ENCODE data around the gene ZNF827. TPM values are rescaled to one million over a fixed set of nuclear protein-coding genes. Genes with fewer than 3 reads are reported as not detected.
A peak's percentile ranks its signal among the peaks of the same experiment; 100 is the strongest.

The ZNF827 gene
- total RNA-seq, 1 experiment from 2014 or later = 19.1 TPM

- no peak for ATAC-seq
- TF ChIP-seq, protein P1, sequence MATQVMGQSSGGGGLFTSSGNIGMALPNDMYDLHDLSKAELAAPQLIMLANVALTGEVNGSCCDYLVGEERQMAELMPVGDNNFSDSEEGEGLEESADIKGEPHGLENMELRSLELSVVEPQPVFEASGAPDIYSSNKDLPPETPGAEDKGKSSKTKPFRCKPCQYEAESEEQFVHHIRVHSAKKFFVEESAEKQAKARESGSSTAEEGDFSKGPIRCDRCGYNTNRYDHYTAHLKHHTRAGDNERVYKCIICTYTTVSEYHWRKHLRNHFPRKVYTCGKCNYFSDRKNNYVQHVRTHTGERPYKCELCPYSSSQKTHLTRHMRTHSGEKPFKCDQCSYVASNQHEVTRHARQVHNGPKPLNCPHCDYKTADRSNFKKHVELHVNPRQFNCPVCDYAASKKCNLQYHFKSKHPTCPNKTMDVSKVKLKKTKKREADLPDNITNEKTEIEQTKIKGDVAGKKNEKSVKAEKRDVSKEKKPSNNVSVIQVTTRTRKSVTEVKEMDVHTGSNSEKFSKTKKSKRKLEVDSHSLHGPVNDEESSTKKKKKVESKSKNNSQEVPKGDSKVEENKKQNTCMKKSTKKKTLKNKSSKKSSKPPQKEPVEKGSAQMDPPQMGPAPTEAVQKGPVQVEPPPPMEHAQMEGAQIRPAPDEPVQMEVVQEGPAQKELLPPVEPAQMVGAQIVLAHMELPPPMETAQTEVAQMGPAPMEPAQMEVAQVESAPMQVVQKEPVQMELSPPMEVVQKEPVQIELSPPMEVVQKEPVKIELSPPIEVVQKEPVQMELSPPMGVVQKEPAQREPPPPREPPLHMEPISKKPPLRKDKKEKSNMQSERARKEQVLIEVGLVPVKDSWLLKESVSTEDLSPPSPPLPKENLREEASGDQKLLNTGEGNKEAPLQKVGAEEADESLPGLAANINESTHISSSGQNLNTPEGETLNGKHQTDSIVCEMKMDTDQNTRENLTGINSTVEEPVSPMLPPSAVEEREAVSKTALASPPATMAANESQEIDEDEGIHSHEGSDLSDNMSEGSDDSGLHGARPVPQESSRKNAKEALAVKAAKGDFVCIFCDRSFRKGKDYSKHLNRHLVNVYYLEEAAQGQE (IDR thresholded peaks at IDR 0.05; ENCODE audit: low read depth) = no peak
- no peak overlapping the region for H3K4me2 ChIP-seq (ENCODE audit: low read length)
- no peaks in the 10 kb centered on the region for H3K4me1 ChIP-seq (ENCODE audit: control insufficient read depth in 1 of 2, insufficient read depth in 2 of 2, low read length in 2 of 2)
- no peaks in the 10 kb centered on the region for H3K79me2 ChIP-seq (ENCODE audit: insufficient read depth, low read length)
- H4K20me1 ChIP-seq (ENCODE audit: insufficient read depth) = no peaks in the 10 kb centered on the region
- peaks cover 5 to 7% of the 10 kb centered on the region in 2 experiments; a peak in 2 of 4 replicates for H3K36me3 ChIP-seq (ENCODE audit: control insufficient read depth in 1 of 2, insufficient read depth in 2 of 2, low read length in 2 of 2)
- no peaks in the 10 kb centered on the region for H3K9me3 ChIP-seq (ENCODE audit: control insufficient read depth in 1 of 2, insufficient read depth in 1 of 2, low read depth in 1 of 2, low read length in 2 of 2)
- ChIA-PET RAD21 (ENCODE audit: low non-redundant PET in 1 of 2, low total read pairs in 2 of 2, uncharacterized antibody in 2 of 2, unreplicated experiment in 2 of 2) (no interaction called here), POLR2A (interaction anchor here (0.6 kb wide), 1 partner anchor 52 kb away, joined by 3 read pairs; no protein-coding TSS in a partner anchor), CTCF (no interaction called here)
- no peaks in the 10 kb centered on the region for H3K27me3 ChIP-seq (ENCODE audit: insufficient read depth, low read length)
- no peak overlapping the region for H3K27ac ChIP-seq (ENCODE audit: low read depth, low read length)
- intact Hi-C loops (cut with micrococcal nuclease) = no loop called here
- no peaks in the 10 kb centered on the region for H3K9me2 ChIP-seq (ENCODE audit: insufficient read depth)
- H3K4me3 ChIP-seq (replicated peaks in 1 of 2; ENCODE audit: low read depth in 1 of 2, low read length in 2 of 2) = no peak overlapping the region
- H2AFZ ChIP-seq (ENCODE audit: low read depth, low read length, poor library complexity, severe bottlenecking) = no peak overlapping the region
- H3K9ac ChIP-seq (ENCODE audit: low read length) = no peak overlapping the region
- DNase-seq (ENCODE audit: low read depth, low spot score) = no peak
- BruUV-seq (replicated peaks) = no TSS peak
Observed at GRCh38 chr4:145776208-145776607, 162.4 kb downstream of the ZNF827 start.

DNA sequence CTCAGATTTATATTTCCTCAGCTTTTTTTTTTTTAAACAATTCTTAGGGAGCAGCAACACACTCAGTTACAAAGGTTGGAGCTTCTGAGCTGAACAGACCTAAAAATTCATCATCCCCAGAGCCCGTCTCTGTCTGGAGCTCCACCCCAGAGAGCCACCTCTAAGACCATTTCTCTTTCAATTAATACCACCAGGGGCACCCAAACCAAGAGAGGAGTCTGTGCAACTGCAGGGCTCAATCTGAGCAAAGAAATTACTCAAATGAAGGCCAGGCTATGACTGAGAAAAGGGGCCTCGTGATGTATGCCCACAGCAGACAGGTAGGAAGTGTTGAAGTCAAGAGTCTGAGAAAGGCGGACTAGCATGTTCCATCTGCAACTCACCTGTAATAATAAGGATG is 163.2 kb downstream of the ZNF827 start:
- DNase-seq (ENCODE audit: low read depth, low spot score) (no peak), ATAC-seq (peak; percentile 65; the same call in 1 of the 2 replicates)
- Histone ChIP-seq H3K4me2 (ENCODE audit: low read length) (no peak overlapping the region), H4K20me1 (ENCODE audit: insufficient read depth) (no peaks in the 10 kb centered on the region), H3K9me3 (ENCODE audit: control insufficient read depth in 1 of 2, insufficient read depth in 1 of 2, low read depth in 1 of 2, low read length in 2 of 2) (no peaks in the 10 kb centered on the region), H3K27me3 (ENCODE audit: insufficient read depth, low read length) (no peaks in the 10 kb centered on the region), H3K9ac (ENCODE audit: low read length) (no peak overlapping the region), H3K79me2 (ENCODE audit: insufficient read depth, low read length) (no peaks in the 10 kb centered on the region), H3K36me3 (ENCODE audit: control insufficient read depth in 1 of 2, insufficient read depth in 2 of 2, low read length in 2 of 2) (peaks cover 5 to 7% of the 10 kb centered on the region in 2 experiments; a peak in 2 of 4 replicates), H3K4me3 (replicated peaks in 1 of 2; ENCODE audit: low read depth in 1 of 2, low read length in 2 of 2) (no peak overlapping the region), H3K9me2 (ENCODE audit: insufficient read depth) (no peaks in the 10 kb centered on the region), H3K27ac (ENCODE audit: low read depth, low read length) (no peak overlapping the region), H2AFZ (ENCODE audit: low read depth, low read length, poor library complexity, severe bottlenecking) (no peak overlapping the region), H3K4me1 (ENCODE audit: control insufficient read depth in 1 of 2, insufficient read depth in 2 of 2, low read length in 2 of 2) (no peaks in the 10 kb centered on the region)
- no peak for TF ChIP-seq POLR2AphosphoS5 (IDR thresholded peaks at IDR 0.05; ENCODE audit: low read depth, low read length)
- TF ChIP-seq SP1 (IDR thresholded peaks at IDR 0.05; ENCODE audit: low read depth) = no peak
- TF ChIP-seq, protein P1 (IDR thresholded peaks at IDR 0.05; ENCODE audit: low read depth) = no peak
- TF ChIP-seq, protein P2, sequence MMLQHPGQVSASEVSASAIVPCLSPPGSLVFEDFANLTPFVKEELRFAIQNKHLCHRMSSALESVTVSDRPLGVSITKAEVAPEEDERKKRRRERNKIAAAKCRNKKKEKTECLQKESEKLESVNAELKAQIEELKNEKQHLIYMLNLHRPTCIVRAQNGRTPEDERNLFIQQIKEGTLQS (IDR thresholded peaks at IDR 0.05) = no peak
- TF ChIP-seq CEBPB (IDR thresholded peaks at IDR 0.05; ENCODE audit: low read depth) = no peak
- TF ChIP-seq ELF1 (IDR thresholded peaks at IDR 0.05; ENCODE audit: borderline replicate concordance, low read depth) = no peak
- ChIA-PET CTCF (no interaction called here), RAD21 (ENCODE audit: low non-redundant PET in 1 of 2, low total read pairs in 2 of 2, uncharacterized antibody in 2 of 2, unreplicated experiment in 2 of 2) (no interaction called here), POLR2A (no interaction called here)
- BruUV-seq (replicated peaks) = no TSS peak
- intact Hi-C loops (cut with micrococcal nuclease) = no loop called here

Measured in HCT116 (cell line).